Suppressor macrophage treated with lipopolysaccharide for 1 hour (primary cell): ENCODE results near the gene KATNAL1.
"Not testable (repeated sequence)": the region's sequence is repeated elsewhere in the genome, so short reads cannot be mapped to it uniquely, and the experiment has no call there.

Source experiments
- DNase-seq, 3 donors: peaks; one replicate each; pipeline ENCODE4 v3.0.0-alpha.2; 2020 to 2022

Gene KATNAL1

DNA sequence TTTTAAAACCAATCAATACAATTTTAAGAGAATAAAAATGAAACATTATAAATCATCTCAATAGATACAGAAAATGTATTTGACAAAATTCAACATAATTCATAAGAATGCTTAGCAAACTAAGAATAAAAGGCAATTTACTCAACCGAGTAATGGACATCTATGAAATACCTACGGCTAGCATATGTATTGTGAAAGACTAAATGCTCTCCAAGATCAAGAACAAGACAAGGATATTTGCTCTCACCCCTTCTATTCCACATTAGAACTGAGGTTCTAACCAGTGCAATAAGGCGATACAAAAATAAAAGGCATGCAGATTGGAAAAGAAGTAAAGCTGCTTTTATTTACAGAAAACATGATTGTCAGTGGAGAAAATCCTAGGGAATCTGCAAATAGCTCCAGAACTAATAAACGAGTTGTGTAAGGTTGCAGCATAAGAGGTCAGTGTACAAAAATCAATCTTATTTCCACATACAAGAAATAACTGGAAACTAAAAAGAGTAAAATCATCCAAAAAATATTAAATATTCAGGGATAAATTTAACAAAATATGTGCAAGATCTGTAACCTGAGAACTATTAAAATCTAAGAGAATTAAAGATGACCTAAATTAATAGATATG lies 16.4 kb downstream of the KATNAL1 start:
- no peak for DNase-seq

DNA sequence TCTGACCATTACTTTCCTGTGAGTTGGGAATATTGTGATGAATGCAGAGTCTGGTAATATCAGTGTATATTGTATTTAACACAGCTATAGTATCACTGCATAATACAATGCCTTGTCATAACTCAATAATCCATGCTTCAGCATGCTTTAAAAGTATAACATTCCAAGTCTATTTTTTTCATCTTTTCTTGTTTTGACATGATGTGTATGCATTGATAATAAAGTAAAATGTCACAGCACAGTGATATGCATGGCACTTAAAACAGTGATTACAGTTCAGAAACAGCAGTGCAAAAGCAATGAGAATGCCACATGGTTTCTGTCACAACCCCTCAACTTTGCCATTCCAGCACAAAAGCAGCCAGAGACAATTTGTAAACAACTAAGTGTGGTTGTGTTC lies 17.8 kb downstream of the KATNAL1 start:
- DNase-seq, result no peak

DNA sequence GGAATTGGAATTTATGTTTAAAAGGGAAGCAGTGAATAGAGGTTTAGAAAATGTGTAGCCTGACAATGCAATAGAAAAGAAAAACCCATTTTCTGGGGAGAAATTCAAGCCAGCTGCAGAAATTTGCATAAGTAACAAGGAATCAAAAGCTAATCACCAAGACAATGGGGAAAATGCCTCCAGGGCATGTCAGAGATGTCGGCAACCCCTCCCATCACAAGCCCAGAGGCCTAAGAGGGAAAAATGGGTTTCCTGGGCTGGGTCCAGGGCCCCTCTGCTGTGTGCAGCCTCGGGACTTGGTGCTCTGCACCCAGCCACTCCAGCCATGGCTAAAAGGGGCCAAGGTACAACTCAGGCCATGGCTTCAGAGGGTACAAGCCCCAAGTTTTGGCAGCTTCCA lies 21.3 kb downstream of the KATNAL1 start:
- DNase-seq, result not testable (repeated sequence)

DNA sequence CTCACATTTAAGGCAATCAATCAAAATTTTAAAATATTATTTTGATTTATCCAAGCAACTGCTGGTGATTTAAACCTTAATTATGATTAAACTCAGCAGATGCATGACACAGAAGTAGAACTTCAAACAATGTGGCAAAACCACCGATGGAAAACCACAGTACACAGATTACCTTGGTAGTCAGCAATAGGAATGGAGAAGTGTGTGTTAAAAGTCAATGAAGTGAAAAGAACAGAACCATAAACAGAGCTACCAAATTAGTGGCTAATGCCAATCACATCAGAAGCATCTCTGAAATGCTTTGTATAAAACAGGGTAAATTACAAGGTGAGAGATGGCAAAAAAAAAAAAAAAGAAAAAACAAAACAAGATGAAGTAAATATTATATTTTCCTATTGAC lies 31.2 kb downstream of the KATNAL1 start:
- DNase-seq, result no peak

- DNase-seq, result no peak
These were observed 33.3 kb downstream of the KATNAL1 start for GRCh38 chr13:30274083-30274482.

GRCh38 chr13:30270035-30270434 lies 37.3 kb downstream of the KATNAL1 start:
- not testable (repeated sequence) for DNase-seq

DNA sequence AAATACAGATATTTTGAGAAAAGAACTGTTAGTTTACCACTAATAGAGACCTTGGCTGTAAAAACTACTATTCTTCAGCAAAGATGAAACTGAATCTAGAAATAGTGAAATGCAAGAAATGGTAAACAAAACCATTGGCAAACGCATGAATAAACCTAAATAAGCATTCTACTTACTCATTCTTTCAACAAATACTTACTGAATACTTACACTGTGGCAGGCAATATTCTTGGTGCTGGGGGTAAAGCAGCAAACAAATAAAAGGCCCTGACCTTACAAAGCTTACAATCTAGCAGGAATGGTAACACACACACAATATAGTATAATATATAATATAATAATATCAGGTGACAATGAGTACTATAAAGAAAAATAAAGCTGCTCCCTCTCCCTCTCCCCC lies 38.7 kb downstream of the KATNAL1 start:
- DNase-seq, result no peak

GRCh38 chr13:30266756-30267155 lies 40.6 kb downstream of the KATNAL1 start:
- DNase-seq, result no peak

DNA sequence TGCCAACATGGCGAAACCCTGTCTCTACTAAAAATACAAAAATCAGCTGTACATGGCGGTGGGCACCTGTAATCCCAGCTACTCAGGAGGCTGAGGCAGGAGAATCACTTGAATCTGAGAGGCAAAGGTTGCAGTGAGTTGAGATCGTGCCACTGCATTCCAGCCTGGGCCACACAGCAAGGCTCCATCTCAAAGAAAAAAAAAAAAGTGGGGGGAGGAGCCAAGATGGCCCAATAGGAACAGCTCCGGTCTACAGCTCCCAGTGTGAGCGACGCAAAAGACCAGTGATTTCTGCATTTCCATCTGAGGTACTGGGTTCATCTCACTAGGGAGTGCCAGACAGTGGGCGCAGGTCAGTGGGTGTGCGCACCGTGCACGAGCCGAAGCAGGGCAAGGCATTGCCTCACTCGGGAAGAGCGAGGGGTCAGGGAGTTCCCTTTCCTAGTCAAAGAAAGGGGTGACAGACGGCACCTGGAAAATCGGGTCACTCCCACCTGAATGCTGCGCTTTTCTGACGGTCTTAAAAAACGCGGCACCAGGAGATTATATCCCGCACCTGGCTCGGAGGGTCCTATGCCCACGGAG lies 48.1 kb downstream of the KATNAL1 start:
- not testable (repeated sequence) for DNase-seq

GRCh38 chr13:30257468-30258099 lies 49.8 kb downstream of the KATNAL1 start:
- no peak for DNase-seq

GRCh38 chr13:30256713-30257467 lies 50.5 kb downstream of the KATNAL1 start:
- no peak for DNase-seq

- DNase-seq, result peak in 2 of 3 donors; percentile 17 to 27
These were observed 51.7 kb downstream of the KATNAL1 start for GRCh38 chr13:30255696-30256095.

DNA sequence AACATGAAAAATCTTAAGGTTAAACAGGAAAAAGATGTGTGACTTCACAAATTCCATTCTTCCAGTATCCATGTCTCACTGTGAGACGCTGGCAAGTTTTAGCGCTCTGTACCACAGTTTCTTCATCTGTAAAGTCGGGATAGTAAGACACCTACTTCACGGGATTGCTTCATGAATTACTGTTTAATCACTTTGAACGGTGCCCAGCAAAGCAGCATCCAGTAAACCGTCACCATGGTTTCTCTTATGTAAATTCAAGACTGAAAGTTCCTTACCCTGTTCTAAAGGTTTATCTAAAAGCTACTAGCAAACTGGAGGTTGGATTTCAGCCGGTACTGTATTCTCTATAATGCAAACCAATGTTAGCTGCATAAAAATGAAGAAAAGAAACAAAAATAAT lies 53.5 kb downstream of the KATNAL1 start:
- DNase-seq, result no peak

DNA sequence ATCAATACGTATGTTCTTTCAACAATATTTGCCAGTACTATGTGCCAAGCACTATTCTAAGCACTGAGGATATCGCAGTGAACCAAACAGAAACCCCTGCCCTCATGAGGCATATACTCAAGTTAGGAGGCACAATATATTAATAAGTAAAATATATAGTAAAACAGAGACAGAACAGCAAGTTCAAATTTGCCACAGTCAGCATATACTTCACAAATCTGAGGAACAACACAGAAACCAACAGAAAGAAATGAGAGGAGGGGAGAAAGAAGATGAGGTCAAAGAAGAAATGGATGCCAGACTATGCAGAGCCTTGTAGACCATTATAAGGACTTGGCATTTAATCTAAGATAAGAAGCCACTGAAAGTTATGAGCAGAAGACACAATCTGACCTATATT lies 59.9 kb downstream of the KATNAL1 start:
- no peak for DNase-seq

- DNase-seq, result no peak
These were observed 65.8 kb downstream of the KATNAL1 start for GRCh38 chr13:30241532-30241931.

- DNase-seq, result no peak
These were observed 66.7 kb downstream of the KATNAL1 start for GRCh38 chr13:30240608-30241007.

DNA sequence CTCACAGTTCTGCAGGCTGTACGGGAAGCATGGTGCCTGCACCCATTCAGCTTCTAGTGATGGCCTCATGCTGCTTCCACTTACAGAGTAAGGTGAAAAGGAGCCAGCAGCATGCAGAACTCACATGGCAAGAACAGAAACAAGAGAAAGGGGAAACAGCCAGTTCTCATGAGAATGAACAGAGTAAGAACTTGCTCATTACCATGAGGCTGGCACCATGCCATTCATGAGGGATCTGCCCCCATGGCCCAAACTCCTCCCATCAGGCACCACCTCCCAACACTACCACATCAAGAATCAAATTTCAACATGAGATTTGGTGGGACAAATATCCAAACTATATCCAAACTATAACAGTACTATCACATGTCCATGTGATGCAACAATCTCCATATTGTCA lies 72.1 kb downstream of the KATNAL1 start:
- DNase-seq, result peak; percentile 19 to 22 (median 22)

DNA sequence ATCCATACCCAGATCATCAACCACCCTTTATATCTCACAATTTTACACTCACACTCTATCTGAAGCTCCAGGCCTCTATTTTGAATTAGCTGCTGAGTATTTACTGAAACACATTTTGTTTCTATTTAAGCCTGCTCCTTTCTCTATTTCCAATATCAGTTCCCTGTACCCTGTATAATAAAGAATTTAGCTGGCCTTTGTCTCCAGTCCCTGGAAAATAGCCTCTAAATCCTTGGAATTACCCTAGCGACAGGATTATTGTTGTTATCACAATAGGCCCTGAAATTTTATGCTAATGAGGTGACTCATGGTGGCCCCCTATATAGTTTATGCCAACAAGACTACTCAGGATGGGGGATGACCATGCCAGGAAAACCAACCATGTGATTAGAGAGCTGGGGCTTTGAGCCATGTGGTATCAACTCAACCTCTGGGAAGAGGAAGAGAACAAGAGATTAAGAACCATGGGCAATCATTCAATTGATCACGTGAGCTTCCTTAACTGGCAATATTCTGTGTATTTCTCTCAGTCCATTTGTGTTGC lies 72.7 kb downstream of the KATNAL1 start:
- DNase-seq, result no peak

DNA sequence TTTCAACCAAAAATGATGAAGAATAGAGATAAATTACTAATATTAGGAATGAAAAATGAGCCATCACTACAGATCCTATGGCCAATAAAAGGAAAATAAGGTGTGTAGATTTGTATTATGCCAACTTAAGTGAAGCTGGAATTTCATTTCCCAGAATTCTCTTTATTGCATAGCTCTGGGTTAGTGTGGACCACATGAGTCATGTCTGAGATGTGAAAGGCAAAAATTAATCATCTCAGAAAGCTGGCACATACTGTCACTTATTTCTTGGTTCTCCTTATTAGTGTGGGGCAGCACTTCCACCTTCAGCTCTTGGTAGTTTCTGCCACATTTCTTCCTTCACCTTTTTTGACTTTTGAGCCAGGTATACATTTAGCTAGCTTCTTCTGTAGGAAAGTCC lies 82.6 kb downstream of the KATNAL1 start:
- DNase-seq, result peak in 2 of 3 donors; percentile 18 to 30

DNA sequence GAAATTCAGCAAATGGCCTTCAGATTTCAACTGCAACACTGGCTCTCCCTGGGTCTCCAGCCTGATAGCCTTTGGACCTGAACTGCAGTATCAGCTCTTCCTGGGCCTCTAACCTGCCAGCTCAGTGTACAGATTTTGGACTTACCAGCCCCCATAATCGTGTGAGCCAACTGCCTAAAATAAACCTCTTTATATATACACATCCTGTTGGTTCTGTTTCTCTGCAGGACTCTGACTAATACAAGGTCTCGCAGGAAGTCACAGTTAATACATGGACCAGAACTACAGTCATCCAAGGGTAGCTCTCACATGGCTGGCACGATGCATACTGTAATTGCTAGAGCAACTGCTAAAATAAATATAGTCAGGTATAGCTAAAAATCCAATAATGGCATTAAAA lies 85.1 kb downstream of the KATNAL1 start:
- DNase-seq, result no peak

DNA sequence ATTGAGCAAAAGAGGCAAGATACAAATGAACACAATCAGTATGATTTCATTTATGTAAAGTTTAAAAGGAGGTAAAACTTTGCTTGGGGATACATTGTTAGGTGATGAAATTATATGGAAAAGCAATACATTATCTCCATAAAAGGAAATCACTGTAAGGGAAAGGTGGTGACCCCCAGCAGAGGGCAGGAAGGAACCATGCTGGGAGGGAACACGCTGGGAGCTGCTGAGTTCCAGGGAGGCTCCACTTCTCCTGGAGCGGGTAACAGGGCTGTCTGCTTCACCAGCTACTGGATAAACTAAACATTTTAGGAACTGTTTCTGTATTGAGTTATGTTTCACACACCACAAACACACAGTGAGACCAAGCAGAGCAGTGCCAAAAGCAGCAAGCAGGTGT lies 91.2 kb downstream of the KATNAL1 start:
- no peak for DNase-seq

DNA sequence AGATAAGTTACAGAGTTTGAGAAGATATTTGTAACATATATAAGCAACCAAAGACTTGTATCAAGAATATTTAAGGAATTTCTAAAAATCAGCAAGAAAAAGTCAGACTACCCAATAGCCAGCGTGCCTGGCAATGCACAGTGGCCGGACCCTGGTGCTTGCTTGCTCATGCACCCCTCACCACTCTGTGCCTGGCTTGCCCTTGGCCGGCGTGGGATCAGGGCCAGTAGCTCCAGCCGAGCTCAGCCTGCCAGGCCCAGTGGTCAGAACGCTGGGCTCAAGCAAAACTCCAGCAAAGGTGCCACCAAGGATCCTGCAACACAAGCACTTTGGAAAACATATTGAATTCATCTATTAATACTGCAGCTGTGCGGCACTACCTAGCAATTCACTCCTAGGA lies 95.1 kb downstream of the KATNAL1 start:
- no peak for DNase-seq

DNA sequence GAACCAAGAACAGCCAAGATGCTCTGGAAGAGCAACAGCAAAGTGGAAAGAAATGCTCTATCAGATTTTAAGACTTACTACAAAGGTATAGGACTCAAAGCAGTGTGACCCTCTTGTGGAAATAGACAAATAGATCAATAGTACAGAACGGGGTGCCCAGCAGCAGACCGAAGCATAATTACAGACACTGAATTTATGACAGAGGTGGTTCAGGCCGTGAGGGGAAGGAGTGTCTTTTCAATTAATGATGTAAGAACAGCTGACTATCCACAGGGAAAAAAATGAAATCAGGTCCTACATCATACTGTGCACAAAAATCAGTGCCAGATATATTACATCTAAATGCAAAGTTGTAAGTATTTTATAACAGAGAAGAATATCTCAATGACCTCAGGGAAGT lies 95.6 kb downstream of the KATNAL1 start:
- DNase-seq, result no peak

DNA sequence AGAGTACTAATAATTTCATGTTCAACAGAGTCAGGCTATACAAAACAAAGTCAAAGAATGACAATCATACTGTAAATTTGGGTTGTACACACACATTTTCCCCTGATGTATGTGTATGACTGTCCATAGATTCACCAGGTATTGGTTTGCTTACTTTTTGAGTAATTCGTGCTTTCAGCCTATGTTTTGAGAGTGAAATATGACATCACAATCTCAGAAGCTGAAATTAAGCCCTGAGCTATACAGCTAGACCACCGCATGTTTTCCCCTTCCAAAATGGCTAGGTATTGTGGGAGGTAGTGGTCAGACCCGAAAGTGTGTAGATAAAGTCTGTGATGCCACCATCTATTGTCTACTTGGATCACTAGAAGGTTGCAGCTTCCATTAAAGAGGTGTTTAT lies 102.8 kb downstream of the KATNAL1 start:
- DNase-seq, result no peak
